ENCODE data around the gene BNC2. TPM values are rescaled to one million over a fixed set of nuclear protein-coding genes. Genes with fewer than 3 reads are reported as not detected.

The BNC2 gene
- total RNA-seq, 1 donor from 2014 or later, result 38.0 TPM

DNA sequence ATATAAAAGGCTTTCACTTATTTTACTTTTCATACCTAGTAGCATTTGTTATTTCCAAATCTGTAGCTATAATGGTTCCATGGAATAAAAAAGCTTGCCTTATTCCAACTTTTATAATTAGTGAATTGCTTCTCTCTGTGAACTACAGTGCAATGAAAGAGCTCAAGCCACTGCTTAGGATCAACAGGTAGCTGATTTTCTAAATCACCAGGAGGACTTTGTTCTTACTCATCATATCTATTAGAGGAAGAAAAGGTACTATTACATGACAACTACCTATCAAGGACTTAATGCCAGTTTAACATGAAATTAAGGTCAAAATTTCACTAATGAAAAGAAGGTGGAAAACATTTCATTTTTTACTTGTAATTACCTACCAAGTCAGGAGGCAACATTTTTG, 414.6 kb downstream of the BNC2 start:
- no peak overlapping the region for H3K9ac ChIP-seq (ENCODE audit: low read length)
- DNase-seq (ENCODE audit: low read depth), result no peak
- H3K4me3 ChIP-seq (ENCODE audit: insufficient read depth, low read depth, low read length), result no peak overlapping the region
- Mint-ChIP-seq H3K27me3 (ENCODE audit: low read depth, unreplicated experiment) (no peaks in the 10 kb centered on the region), H3K4me3 (ENCODE audit: unreplicated experiment) (no peak overlapping the region), H3K36me3 (ENCODE audit: low read depth, unreplicated experiment) (no peaks in the 10 kb centered on the region), H3K9me3 (ENCODE audit: unreplicated experiment) (no peaks in the 10 kb centered on the region), H3K4me1 (ENCODE audit: low read depth, unreplicated experiment) (peaks cover 25% of the 10 kb centered on the region), H3K27ac (ENCODE audit: unreplicated experiment) (no peak overlapping the region)
- H3K79me2 ChIP-seq (ENCODE audit: insufficient read depth, low read length), result peaks cover 7% of the 10 kb centered on the region
- no peaks in the 10 kb centered on the region for H3K36me3 ChIP-seq (ENCODE audit: insufficient read depth, low read length)
- no peaks in the 10 kb centered on the region for H3K9me3 ChIP-seq (ENCODE audit: insufficient read depth, low read depth, low read length)
- H4K20me1 ChIP-seq (ENCODE audit: insufficient read depth, low read length), result peaks cover 8% of the 10 kb centered on the region
- no peak for FAIRE-seq
- no peak overlapping the region for H2AFZ ChIP-seq (ENCODE audit: low read depth, low read length)
- TF ChIP-seq CTCF (IDR thresholded peaks at IDR 0.05; ENCODE audit: insufficient read depth, low read depth, low read length) (no peak), EZH2 (IDR thresholded peaks at IDR 0.05; ENCODE audit: insufficient read depth, low read length) (no peak)
- H3K27ac ChIP-seq (ENCODE audit: low read depth, low read length), result no peak overlapping the region
- H3K4me2 ChIP-seq (ENCODE audit: low read length), result no peak overlapping the region
- H3K4me1 ChIP-seq (ENCODE audit: insufficient read depth, low read length), result no peaks in the 10 kb centered on the region
- H3K27me3 ChIP-seq (ENCODE audit: insufficient read depth, low read length), result no peaks in the 10 kb centered on the region

DNA sequence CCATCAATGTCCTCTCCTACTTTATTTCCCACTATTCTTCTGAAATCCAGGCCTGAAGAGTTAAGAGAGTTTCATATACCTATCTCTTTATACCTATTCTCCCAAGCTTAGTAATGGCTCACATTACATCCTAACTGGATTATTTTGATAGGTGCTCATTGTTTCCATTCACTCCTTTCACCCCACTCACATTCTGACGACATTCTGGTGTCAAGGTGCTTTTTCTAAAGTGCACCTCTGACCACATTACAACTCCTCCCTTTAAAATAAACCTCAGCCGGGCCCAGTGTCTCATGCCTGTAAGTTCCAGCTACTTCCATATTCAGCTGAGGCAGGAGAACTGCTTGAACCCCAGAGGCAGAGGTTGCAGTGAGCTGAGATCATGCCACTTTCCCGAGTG, 417.1 kb downstream of the BNC2 start:
- Mint-ChIP-seq H3K4me3 (ENCODE audit: unreplicated experiment) (no peak overlapping the region), H3K36me3 (ENCODE audit: low read depth, unreplicated experiment) (no peaks in the 10 kb centered on the region), H3K27ac (ENCODE audit: unreplicated experiment) (no peak overlapping the region), H3K4me1 (ENCODE audit: low read depth, unreplicated experiment) (peaks cover 14% of the 10 kb centered on the region), H3K9me3 (ENCODE audit: unreplicated experiment) (no peaks in the 10 kb centered on the region), H3K27me3 (ENCODE audit: low read depth, unreplicated experiment) (no peaks in the 10 kb centered on the region)
- Histone ChIP-seq H4K20me1 (ENCODE audit: insufficient read depth, low read length) (peaks cover 8% of the 10 kb centered on the region), H3K79me2 (ENCODE audit: insufficient read depth, low read length) (peaks cover 3% of the 10 kb centered on the region), H2AFZ (ENCODE audit: low read depth, low read length) (no peak overlapping the region), H3K9ac (ENCODE audit: low read length) (no peak overlapping the region), H3K27ac (ENCODE audit: low read depth, low read length) (no peak overlapping the region), H3K27me3 (ENCODE audit: insufficient read depth, low read length) (no peaks in the 10 kb centered on the region), H3K4me1 (ENCODE audit: insufficient read depth, low read length) (no peaks in the 10 kb centered on the region), H3K4me2 (ENCODE audit: low read length) (no peak overlapping the region), H3K4me3 (ENCODE audit: insufficient read depth, low read depth, low read length) (no peak overlapping the region), H3K9me3 (ENCODE audit: insufficient read depth, low read depth, low read length) (no peaks in the 10 kb centered on the region), H3K36me3 (ENCODE audit: insufficient read depth, low read length) (no peaks in the 10 kb centered on the region)
- no peak for FAIRE-seq
- no peak for DNase-seq (ENCODE audit: low read depth)
- TF ChIP-seq CTCF (IDR thresholded peaks at IDR 0.05; ENCODE audit: insufficient read depth, low read depth, low read length), result no peak
- TF ChIP-seq EZH2 (IDR thresholded peaks at IDR 0.05; ENCODE audit: insufficient read depth, low read length), result no peak

DNA sequence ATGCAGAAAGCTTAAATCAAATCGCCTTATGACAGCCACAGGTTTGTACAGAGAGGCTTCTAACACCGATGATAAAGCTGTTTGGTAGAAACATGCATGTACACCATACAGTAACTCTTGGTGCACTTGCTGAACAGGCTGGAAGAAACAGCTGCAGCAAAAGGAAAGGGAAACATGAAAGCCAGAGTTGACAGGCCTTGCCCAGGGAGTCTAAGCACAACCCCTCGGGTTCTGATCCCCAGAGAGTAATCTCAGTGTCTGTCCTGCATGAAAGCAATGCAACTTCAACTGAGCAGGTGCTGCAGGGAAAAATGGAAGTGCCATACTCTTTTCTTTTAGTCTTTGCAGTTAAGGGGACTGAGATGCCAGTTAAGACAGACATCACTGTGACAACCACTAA, 419.9 kb downstream of the BNC2 start:
- no peak overlapping the region for H3K27ac Mint-ChIP-seq (ENCODE audit: unreplicated experiment)
- Histone ChIP-seq H3K9me3 (ENCODE audit: insufficient read depth, low read depth, low read length) (no peaks in the 10 kb centered on the region), H4K20me1 (ENCODE audit: insufficient read depth, low read length) (no peaks in the 10 kb centered on the region), H3K4me3 (ENCODE audit: insufficient read depth, low read depth, low read length) (no peak overlapping the region), H3K4me1 (ENCODE audit: insufficient read depth, low read length) (peaks cover 1% of the 10 kb centered on the region), H3K27ac (ENCODE audit: low read depth, low read length) (no peak overlapping the region), H3K4me2 (ENCODE audit: low read length) (no peak overlapping the region), H3K36me3 (ENCODE audit: insufficient read depth, low read length) (no peaks in the 10 kb centered on the region), H2AFZ (ENCODE audit: low read depth, low read length) (no peak overlapping the region), H3K27me3 (ENCODE audit: insufficient read depth, low read length) (no peaks in the 10 kb centered on the region), H3K79me2 (ENCODE audit: insufficient read depth, low read length) (no peaks in the 10 kb centered on the region), H3K9ac (ENCODE audit: low read length) (no peak overlapping the region)
- no peak overlapping the region for H3K4me3 Mint-ChIP-seq (ENCODE audit: unreplicated experiment)
- H3K36me3 Mint-ChIP-seq (ENCODE audit: low read depth, unreplicated experiment), result no peaks in the 10 kb centered on the region
- no peaks in the 10 kb centered on the region for H3K27me3 Mint-ChIP-seq (ENCODE audit: low read depth, unreplicated experiment)
- TF ChIP-seq CTCF (IDR thresholded peaks at IDR 0.05; ENCODE audit: insufficient read depth, low read depth, low read length) (no peak), EZH2 (IDR thresholded peaks at IDR 0.05; ENCODE audit: insufficient read depth, low read length) (no peak)
- no peaks in the 10 kb centered on the region for H3K9me3 Mint-ChIP-seq (ENCODE audit: unreplicated experiment)
- peaks cover 2% of the 10 kb centered on the region for H3K4me1 Mint-ChIP-seq (ENCODE audit: low read depth, unreplicated experiment)
- FAIRE-seq (no peak), DNase-seq (ENCODE audit: low read depth) (no peak)

Data from astrocyte (in vitro differentiated cells and primary cell).